CD4-positive, CD25-positive, alpha-beta regulatory T cell (primary cell): Measurements from ENCODE around the gene PCDHB2. TPM values are rescaled to one million over a fixed set of nuclear protein-coding genes. Genes with fewer than 3 reads are reported as not detected.
"Not testable (repeated sequence)": the region's sequence is repeated elsewhere in the genome, so short reads cannot be mapped to it uniquely, and the experiment has no call there.

Experiments used
- ATAC-seq, 2 donors: fragments of 150-1000 bp; cut with Tn5 transposase; one replicate each; pipeline ENCODE4 v1.10.0; 2021; ENCODE audit warnings: low read depth in 2 of 2, moderate number of reproducible peaks in 2 of 2, moderate library complexity in 1 of 2
- DNase-seq, 3 donors: peaks; one replicate each; pipeline versions ENCODE4 v3.0.0 to v3.0.0-alpha.2; 2012 to 2022; ENCODE audit warnings: mixed read lengths in 1 of 3
- H3K27ac ChIP-seq: one replicate; pipeline ENCODE4 v1.7.0; 2013; ENCODE audit warnings: mild to moderate bottlenecking, low read length; ENCODE audit not compliant: insufficient read depth, poor library complexity, severe bottlenecking
- H3K27me3 ChIP-seq: one replicate; pipeline ENCODE4 v1.7.0; 2013; ENCODE audit warnings: low read length; ENCODE audit not compliant: control insufficient read depth, insufficient read depth
- H3K36me3 ChIP-seq: one replicate; pipeline ENCODE4 v1.7.0; 2013; ENCODE audit warnings: mild to moderate bottlenecking, low read length, moderate library complexity; ENCODE audit not compliant: control insufficient read depth, insufficient read depth
- H3K4me1 ChIP-seq: 2 replicates; pipeline ENCODE4 v1.7.0; 2013; ENCODE audit warnings: mild to moderate bottlenecking, low read length; ENCODE audit not compliant: insufficient read depth, control insufficient read depth, poor library complexity, severe bottlenecking
- H3K4me3 ChIP-seq: one replicate; pipeline ENCODE4 v1.7.0; 2013; ENCODE audit warnings: low read depth, mild to moderate bottlenecking, low read length, moderate library complexity
- H3K9me3 ChIP-seq, 2 experiments: 1 replicate in 1 of 2; 2 replicates in 1 of 2; pipeline ENCODE4 v1.7.0; 2013; ENCODE audit warnings: low read length in 2 of 2, mild to moderate bottlenecking in 1 of 2, moderate library complexity in 1 of 2; ENCODE audit not compliant: control insufficient read depth in 2 of 2
- H3K27ac Mint-ChIP-seq, 3 donors: one replicate each; pipeline ENCODE4 v1.8.0; 2020 to 2022; ENCODE audit warnings: mild to moderate bottlenecking in 3 of 3, mixed read lengths in 3 of 3, moderate library complexity in 2 of 3
- H3K27me3 Mint-ChIP-seq: one replicate; pipeline ENCODE4 v1.8.0; 2022; ENCODE audit warnings: mild to moderate bottlenecking, mixed read lengths
- H3K36me3 Mint-ChIP-seq: one replicate; pipeline ENCODE4 v1.8.0; 2020; ENCODE audit warnings: mixed read lengths
- H3K4me1 Mint-ChIP-seq, 4 donors: one replicate each; pipeline ENCODE4 v1.8.0; 2020 to 2022; ENCODE audit warnings: mixed read lengths in 4 of 4, mild to moderate bottlenecking in 1 of 4
- H3K4me3 Mint-ChIP-seq, 4 donors: one replicate each; pipeline ENCODE4 v1.8.0; 2020 to 2022; ENCODE audit warnings: mild to moderate bottlenecking in 4 of 4, mixed read lengths in 4 of 4, moderate library complexity in 3 of 4
- H3K9me3 Mint-ChIP-seq, 7 donors: one replicate each; pipeline ENCODE4 v1.8.0; 2020 to 2022; ENCODE audit warnings: mixed read lengths in 7 of 7, mild to moderate bottlenecking in 3 of 7, moderate library complexity in 2 of 7
- polyA plus RNA-seq, 4 donors: library from polyadenylated mRNA; unstranded; fragments of 300-500 nt; fragmentation: Illumina TruSeq; gene quantifications; one replicate each; pipeline ENCODE4 v1.2.3, GENCODE V29; 2021
- total RNA-seq: library from RNA; stranded (reverse); gene quantifications from one replicate; pipeline ENCODE4 v1.2.3, GENCODE V29; 2022

The PCDHB2 gene
- total and polyA plus RNA-seq, 5 donors from 2014 or later, result not detected

DNA sequence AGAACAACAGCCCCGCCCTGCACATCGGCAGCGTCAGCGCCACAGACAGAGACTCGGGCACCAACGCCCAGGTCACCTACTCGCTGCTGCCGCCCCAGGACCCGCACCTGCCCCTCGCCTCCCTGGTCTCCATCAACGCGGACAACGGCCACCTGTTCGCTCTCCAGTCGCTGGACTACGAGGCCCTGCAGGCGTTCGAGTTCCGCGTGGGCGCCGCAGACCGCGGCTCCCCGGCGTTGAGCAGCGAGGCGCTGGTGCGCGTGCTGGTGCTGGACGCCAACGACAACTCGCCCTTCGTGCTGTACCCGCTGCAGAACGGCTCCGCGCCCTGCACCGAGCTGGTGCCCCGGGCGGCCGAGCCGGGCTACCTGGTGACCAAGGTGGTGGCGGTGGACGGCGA is 1.8 kb downstream of the PCDHB2 start:
- peaks cover 30% of the 10 kb centered on the region for H3K27me3 Mint-ChIP-seq
- not testable (repeated sequence) for H3K27ac Mint-ChIP-seq, ATAC-seq, H3K4me1 ChIP-seq, H3K36me3 Mint-ChIP-seq, H3K4me3 ChIP-seq, DNase-seq, H3K4me3 Mint-ChIP-seq, H3K27ac ChIP-seq, H3K27me3 ChIP-seq, H3K4me1 Mint-ChIP-seq, H3K36me3 ChIP-seq
- peaks cover 4 to 25% (median 13%) of the 10 kb centered on the region in 7 donors for H3K9me3 Mint-ChIP-seq
- peaks cover 11 to 18% of the 10 kb centered on the region in 2 experiments for H3K9me3 ChIP-seq

DNA sequence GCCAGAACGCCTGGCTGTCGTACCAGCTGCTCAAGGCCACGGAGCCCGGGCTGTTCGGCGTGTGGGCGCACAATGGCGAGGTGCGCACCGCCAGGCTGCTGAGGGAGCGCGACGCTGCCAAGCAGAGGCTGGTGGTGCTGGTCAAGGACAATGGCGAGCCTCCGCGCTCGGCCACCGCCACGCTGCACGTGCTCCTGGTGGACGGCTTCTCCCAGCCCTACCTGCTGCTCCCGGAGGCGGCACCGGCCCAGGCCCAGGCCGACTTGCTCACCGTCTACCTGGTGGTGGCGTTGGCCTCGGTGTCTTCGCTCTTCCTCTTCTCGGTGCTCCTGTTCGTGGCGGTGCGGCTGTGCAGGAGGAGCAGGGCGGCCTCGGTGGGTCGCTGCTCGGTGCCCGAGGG is 2.2 kb downstream of the PCDHB2 start:
- not testable (repeated sequence) for ATAC-seq, H3K27ac ChIP-seq, DNase-seq, H3K36me3 ChIP-seq, H3K4me1 ChIP-seq, H3K27me3 ChIP-seq, H3K4me3 Mint-ChIP-seq, H3K4me3 ChIP-seq, H3K4me1 Mint-ChIP-seq, H3K27ac Mint-ChIP-seq, H3K36me3 Mint-ChIP-seq
- Mint-ChIP-seq H3K27me3 (peaks cover 30% of the 10 kb centered on the region), H3K9me3 (peaks cover 4 to 29% (median 13%) of the 10 kb centered on the region in 7 donors)
- H3K9me3 ChIP-seq, result peaks cover 11 to 20% of the 10 kb centered on the region in 2 experiments

GRCh38 chr5:141100243-141100805 is 5.9 kb downstream of the PCDHB2 start, which contains the start of gene PCDHB3:
TSS of gene PCDHB3 (plus strand) at chr5:141100473. CDS start at chr5:141100650, 177 bp downstream.
- H3K27ac ChIP-seq, result no peak within 1 kb of the TSS
- no peaks in the 10 kb centered on the region for H3K36me3 Mint-ChIP-seq
- peaks cover 3 to 11% of the 10 kb centered on the region in 2 experiments for H3K9me3 ChIP-seq
- H3K27ac Mint-ChIP-seq, result no peak within 1 kb of the TSS
- H3K27me3 Mint-ChIP-seq, result peaks cover 10% of the 10 kb centered on the region
- H3K27me3 ChIP-seq, result no peaks in the 10 kb centered on the region
- H3K4me3 ChIP-seq, result no peak within 1 kb of the TSS
- peaks cover 0 to 17% (median 12%) of the 10 kb centered on the region in 7 donors for H3K9me3 Mint-ChIP-seq
- H3K4me1 ChIP-seq, result no peaks in the 10 kb centered on the region
- H3K4me1 Mint-ChIP-seq, result no peaks in the 10 kb centered on the region
- DNase-seq (peak in 1 of 3 donors; percentile 26), ATAC-seq (no peak)
- H3K36me3 ChIP-seq, result no peaks in the 10 kb centered on the region
- no peak within 1 kb of the TSS for H3K4me3 Mint-ChIP-seq

DNA sequence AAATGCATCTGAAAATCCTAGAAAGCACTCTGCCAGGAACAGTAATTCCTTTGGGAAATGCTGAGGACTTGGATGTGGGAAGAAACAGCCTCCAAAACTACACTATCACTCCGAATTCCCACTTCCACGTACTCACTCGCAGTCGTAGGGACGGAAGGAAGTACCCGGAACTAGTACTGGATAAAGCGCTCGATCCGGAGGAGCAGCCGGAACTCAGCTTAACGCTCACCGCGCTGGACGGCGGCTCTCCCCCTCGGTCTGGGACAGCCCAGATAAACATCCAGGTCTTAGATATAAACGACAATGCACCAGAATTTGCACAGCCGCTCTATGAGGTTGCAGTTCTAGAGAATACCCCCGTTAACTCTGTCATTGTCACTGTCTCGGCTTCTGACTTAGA is 6.6 kb downstream of the PCDHB2 start:
- ATAC-seq (no peak), DNase-seq (no peak)
- Mint-ChIP-seq H3K27me3 (peaks cover 10% of the 10 kb centered on the region), H3K4me1 (no peaks in the 10 kb centered on the region), H3K27ac (no peak overlapping the region), H3K4me3 (no peak overlapping the region), H3K9me3 (peaks cover 0 to 16% (median 12%) of the 10 kb centered on the region in 7 donors), H3K36me3 (no peaks in the 10 kb centered on the region)
- no peak overlapping the region for H3K4me3 ChIP-seq
- no peak overlapping the region for H3K27ac ChIP-seq
- H3K27me3 ChIP-seq, result no peaks in the 10 kb centered on the region
- no peaks in the 10 kb centered on the region for H3K36me3 ChIP-seq
- H3K9me3 ChIP-seq, result peaks cover 3 to 9% of the 10 kb centered on the region in 2 experiments
- no peaks in the 10 kb centered on the region for H3K4me1 ChIP-seq

- not testable (repeated sequence) for H3K9me3 ChIP-seq, H3K4me1 Mint-ChIP-seq, H3K27ac Mint-ChIP-seq, ATAC-seq, H3K4me3 ChIP-seq, H3K4me1 ChIP-seq, H3K36me3 Mint-ChIP-seq, H3K27me3 ChIP-seq, H3K4me3 Mint-ChIP-seq, H3K27ac ChIP-seq, H3K36me3 ChIP-seq, DNase-seq
- Mint-ChIP-seq H3K27me3 (peaks cover 10% of the 10 kb centered on the region), H3K9me3 (peaks cover 0 to 19% (median 12%) of the 10 kb centered on the region in 7 donors)
Measured at GRCh38 chr5:141102070-141102469, 7.7 kb downstream of the PCDHB2 start.

DNA sequence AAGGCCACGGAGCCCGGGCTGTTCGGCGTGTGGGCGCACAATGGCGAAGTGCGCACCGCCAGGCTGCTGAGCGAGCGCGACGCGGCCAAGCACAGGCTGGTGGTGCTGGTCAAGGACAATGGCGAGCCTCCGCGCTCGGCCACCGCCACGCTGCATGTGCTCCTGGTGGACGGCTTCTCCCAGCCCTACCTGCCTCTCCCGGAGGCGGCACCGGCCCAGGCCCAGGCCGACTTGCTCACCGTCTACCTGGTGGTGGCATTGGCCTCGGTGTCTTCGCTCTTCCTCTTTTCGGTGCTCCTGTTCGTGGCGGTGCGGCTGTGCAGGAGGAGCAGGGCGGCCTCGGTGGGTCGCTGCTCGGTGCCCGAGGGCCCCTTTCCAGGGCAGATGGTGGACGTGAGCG is 8.1 kb downstream of the PCDHB2 start:
- Mint-ChIP-seq H3K27me3 (peaks cover 10% of the 10 kb centered on the region), H3K9me3 (peaks cover 0 to 21% (median 12%) of the 10 kb centered on the region in 7 donors)
- H3K4me3 Mint-ChIP-seq, result not testable (repeated sequence)

GRCh38 chr5:141105350-141105749 is 10.9 kb downstream of the PCDHB2 start:
- Histone ChIP-seq H3K4me3 (no peak overlapping the region), H3K36me3 (no peaks in the 10 kb centered on the region), H3K27me3 (no peaks in the 10 kb centered on the region), H3K9me3 (peaks cover 3 to 8% of the 10 kb centered on the region in 2 experiments), H3K4me1 (no peaks in the 10 kb centered on the region), H3K27ac (no peak overlapping the region)
- Mint-ChIP-seq H3K36me3 (no peaks in the 10 kb centered on the region), H3K27me3 (no peaks in the 10 kb centered on the region), H3K27ac (no peak overlapping the region), H3K4me3 (no peak overlapping the region), H3K9me3 (peaks cover 0 to 27% (median 7%) of the 10 kb centered on the region in 7 donors), H3K4me1 (no peaks in the 10 kb centered on the region)
- ATAC-seq (no peak), DNase-seq (no peak)

More for the DNA sequence above, 8.1 kb downstream of the PCDHB2 start:
- H3K27ac ChIP-seq, DNase-seq, H3K4me1 ChIP-seq, H3K36me3 ChIP-seq, H3K36me3 Mint-ChIP-seq, H3K4me1 Mint-ChIP-seq, H3K9me3 ChIP-seq, H3K27ac Mint-ChIP-seq, H3K27me3 ChIP-seq, H3K4me3 ChIP-seq, ATAC-seq: not testable (repeated sequence)

- DNase-seq, result no peak
Measured at GRCh38 chr5:141119250-141119649, 24.8 kb downstream of the PCDHB2 start.

More at GRCh38 chr5:141119250-141119649, 24.8 kb downstream of the PCDHB2 start:
- H3K4me1 Mint-ChIP-seq, result peaks cover 0 to 2% (median 0%) of the 10 kb centered on the region in 4 donors
- no peaks in the 10 kb centered on the region for H3K27me3 Mint-ChIP-seq
- no peak overlapping the region for H3K4me3 Mint-ChIP-seq
- H3K9me3 Mint-ChIP-seq, result peaks cover 0 to 36% (median 10%) of the 10 kb centered on the region in 7 donors
- Histone ChIP-seq H3K4me1 (no peaks in the 10 kb centered on the region), H3K4me3 (no peak overlapping the region), H3K36me3 (no peaks in the 10 kb centered on the region), H3K27me3 (no peaks in the 10 kb centered on the region), H3K27ac (no peak overlapping the region), H3K9me3 (peaks cover 7 to 12% of the 10 kb centered on the region in 2 experiments)
- no peak for ATAC-seq
- H3K36me3 Mint-ChIP-seq, result no peaks in the 10 kb centered on the region
- no peak overlapping the region for H3K27ac Mint-ChIP-seq
